SK-MEL-5 (cell line): Measurements from ENCODE around the gene PARD6G. TPM values are rescaled to one million over a fixed set of nuclear protein-coding genes. Genes with fewer than 3 reads are reported as not detected.
"Not testable (repeated sequence)": the region's sequence is repeated elsewhere in the genome, so short reads cannot be mapped to it uniquely, and the experiment has no call there.

Source experiments
- DNase-seq: peaks from one replicate; pipeline ENCODE4 v3.0.0-alpha.2; 2016; ENCODE audit warnings: low read depth, low spot score
- in situ Hi-C: cut with HindIII; loops from 2 replicates; pipeline ENCODE4 v1.10.0; 2016; ENCODE audit warnings: low sequenced_read_pairs, high pct_unique_total_duplicates, low pct_unique_long_range_greater_than_20kb
- total RNA-seq: library from RNA; depleted of rRNA; stranded (reverse); fragments of >200 nt; shearing (Covaris generic); gene quantifications from 2 replicates; pipeline ENCODE4 v1.2.3, GENCODE V29; 2014

Gene PARD6G
- total RNA-seq, 1 experiment from 2014 or later = 8.8 TPM

GRCh38 chr18:80244956-80245730 lies 2.2 kb downstream of the PARD6G start:
- in situ Hi-C loops = no loop called here
- DNase-seq = no peak

GRCh38 chr18:80244167-80244566 lies 3.1 kb downstream of the PARD6G start:
- in situ Hi-C loops = no loop called here
- no peak for DNase-seq

GRCh38 chr18:80243204-80243603 lies 4.1 kb downstream of the PARD6G start:
- no peak for DNase-seq
- in situ Hi-C loops = no loop called here

GRCh38 chr18:80241919-80242777 lies 5.2 kb downstream of the PARD6G start:
- no peak for DNase-seq
- in situ Hi-C loops = no loop called here

GRCh38 chr18:80239830-80240229 lies 7.5 kb downstream of the PARD6G start:
- in situ Hi-C loops = no loop called here
- peak; percentile 34 for DNase-seq

GRCh38 chr18:80238651-80239260 lies 8.6 kb downstream of the PARD6G start:
- no peak for DNase-seq
- in situ Hi-C loops = no loop called here

GRCh38 chr18:80237519-80237918 lies 9.8 kb downstream of the PARD6G start:
- in situ Hi-C loops, DNase-seq: not testable (repeated sequence)

GRCh38 chr18:80234398-80234797 lies 12.9 kb downstream of the PARD6G start:
- in situ Hi-C loops = no loop called here
- no peak for DNase-seq

- in situ Hi-C loops = no loop called here
- no peak for DNase-seq
These were observed 13.4 kb downstream of the PARD6G start for GRCh38 chr18:80233899-80234298.

GRCh38 chr18:80233201-80233835 lies 14.0 kb downstream of the PARD6G start:
- DNase-seq = no peak
- in situ Hi-C loops = no loop called here

GRCh38 chr18:80232710-80233109 lies 14.6 kb downstream of the PARD6G start:
- in situ Hi-C loops = no loop called here
- DNase-seq = no peak

GRCh38 chr18:80232030-80232429 lies 15.3 kb downstream of the PARD6G start:
- DNase-seq = no peak
- in situ Hi-C loops = no loop called here

GRCh38 chr18:80231616-80232015 lies 15.7 kb downstream of the PARD6G start:
- in situ Hi-C loops = no loop called here
- DNase-seq = no peak

- in situ Hi-C loops = no loop called here
These were observed 16.2 kb downstream of the PARD6G start for GRCh38 chr18:80231151-80231550.

GRCh38 chr18:80229766-80230745 lies 17.3 kb downstream of the PARD6G start:
- in situ Hi-C loops = no loop called here

More at GRCh38 chr18:80231151-80231550, 16.2 kb downstream of the PARD6G start:
- no peak for DNase-seq

GRCh38 chr18:80229363-80229762 lies 18.0 kb downstream of the PARD6G start:
- DNase-seq = no peak
- in situ Hi-C loops = no loop called here

More at GRCh38 chr18:80229766-80230745, 17.3 kb downstream of the PARD6G start:
- DNase-seq = no peak
